Esophagus muscularis mucosa (tissue), 4 donors: Measurements from ENCODE around the gene TRAF3. TPM values are rescaled to one million over a fixed set of nuclear protein-coding genes. Genes with fewer than 3 reads are reported as not detected.

Experiments used
- DNase-seq: peaks from one replicate; pipeline ENCODE4 v3.0.0-alpha.2; 2017; ENCODE audit errors: extremely low spot score
- H3K27ac ChIP-seq, 4 donors: fragments of 200-600 bp; sonication (generic); replicated peaks in 1 of 4; 1 replicate in 3 of 4; 2 replicates in 1 of 4; pipeline ENCODE4 v1.5.1; 2016 to 2019; ENCODE audit warnings: mild to moderate bottlenecking in 1 of 4
- H3K27me3 ChIP-seq, 4 donors: fragments of 200-600 bp; sonication (generic); one replicate each; pipeline versions ENCODE4 v1.5.1 to v1.6.0; 2016 to 2019
- H3K36me3 ChIP-seq, 4 donors: fragments of 200-600 bp; sonication (generic); one replicate each; pipeline ENCODE4 v1.5.1; 2016 to 2019
- H3K4me1 ChIP-seq, 4 donors: fragments of 200-600 bp; sonication (generic); one replicate each; pipeline ENCODE4 v1.5.1; 2016 to 2019
- H3K4me3 ChIP-seq, 4 donors: fragments of 200-600 bp; sonication (generic); 1 replicate in 2 of 4; 2 replicates in 2 of 4; pipeline ENCODE4 v1.5.1; 2016 to 2019; ENCODE audit warnings: mild to moderate bottlenecking in 4 of 4, moderate library complexity in 1 of 4
- H3K9me3 ChIP-seq, 4 donors: fragments of 200-600 bp; sonication (generic); 1 replicate in 3 of 4; 2 replicates in 1 of 4; pipeline ENCODE4 v1.5.1; 2016 to 2019
- EP300 ChIP-seq: sonication (generic); formaldehyde crosslinking; IDR thresholded peaks from one replicate; pipeline ENCODE4 v1.6.1; 2017; ENCODE audit warnings: antibody characterized with exemption
- POLR2A ChIP-seq: fragments of 450-650 bp; IDR thresholded peaks from one replicate; pipeline ENCODE4 v1.6.1; 2017; ENCODE audit warnings: antibody characterized with exemption, moderate library complexity, mild to moderate bottlenecking, low read depth
- POLR2AphosphoS5 ChIP-seq, 2 donors: sonication (generic); formaldehyde crosslinking; IDR thresholded peaks; one replicate each; pipeline ENCODE4 v1.6.1; 2017; ENCODE audit warnings: antibody characterized with exemption in 2 of 2
- WGBS: methylation state at CpG from one replicate; pipeline ENCODE4 v1.1.5; 2018; 5-methylcytosine and 5-hydroxymethylcytosine counted together
- intact Hi-C: fragments of 100-400 bp; cut with DNase I; formaldehyde crosslinking; loops from one replicate; pipeline ENCODE4 v1.15.1; 2023
- total RNA-seq, 4 donors: library from RNA; depleted of rRNA; stranded (reverse); fragments of >200 nt; gene quantifications; one replicate each; pipeline versions ENCODE4 v1.1.0 to v1.2.1, GENCODE V29; 2016
- TF ChIP-seq, protein P1 (sequence below), 3 experiments: fragments of 200-600 bp in 2 of 3; fragments of 450-650 bp in 1 of 3; sonication (generic) in 2 of 3; IDR thresholded peaks; one replicate each; pipeline ENCODE4 v1.5.1; 2017 to 2019; ENCODE audit warnings: antibody characterized with exemption in 3 of 3, mild to moderate bottlenecking in 2 of 3, moderate library complexity in 1 of 3

TRAF3 gene
- total RNA-seq, 4 donors from 2014 or later = 9.6 to 19.1 (median 17.5) TPM

DNA sequence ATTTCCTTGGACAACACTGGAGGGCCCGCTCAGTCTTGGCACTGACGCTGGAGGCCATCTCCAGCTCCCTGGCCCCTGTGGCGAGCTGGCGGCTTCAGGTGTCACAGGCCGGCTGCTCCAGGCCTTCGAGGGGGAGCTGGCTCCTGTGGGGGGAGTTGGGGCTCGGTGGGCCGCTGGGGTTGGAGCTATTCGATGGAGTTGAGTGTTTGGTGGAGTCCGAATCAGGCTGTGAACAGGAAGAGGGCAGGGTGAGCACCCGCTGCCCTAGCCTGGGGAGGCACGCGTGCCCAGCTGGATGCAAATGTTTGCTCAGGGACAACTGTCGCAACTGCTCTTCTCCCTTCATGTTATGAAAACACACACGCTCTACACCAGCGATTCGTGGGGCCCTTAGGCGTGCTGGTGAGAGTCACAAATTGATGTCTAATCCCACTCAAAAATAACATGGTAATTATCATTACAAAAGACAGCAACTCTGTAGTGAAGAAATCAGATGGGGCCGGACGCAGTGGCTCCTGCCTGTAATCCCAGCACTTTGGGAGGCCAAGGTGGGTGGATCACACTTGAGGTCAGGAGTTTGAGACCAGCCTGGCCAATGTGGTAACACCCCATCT lies 156.5 kb downstream of the TRAF3 start:
- no peaks in the 10 kb centered on the region for H3K9me3 ChIP-seq
- WGBS = 92% methylated on average over 20 of the region's 20 CpGs
- TF ChIP-seq POLR2AphosphoS5 (IDR thresholded peaks at IDR 0.05) = no peak
- TF ChIP-seq, protein P1, sequence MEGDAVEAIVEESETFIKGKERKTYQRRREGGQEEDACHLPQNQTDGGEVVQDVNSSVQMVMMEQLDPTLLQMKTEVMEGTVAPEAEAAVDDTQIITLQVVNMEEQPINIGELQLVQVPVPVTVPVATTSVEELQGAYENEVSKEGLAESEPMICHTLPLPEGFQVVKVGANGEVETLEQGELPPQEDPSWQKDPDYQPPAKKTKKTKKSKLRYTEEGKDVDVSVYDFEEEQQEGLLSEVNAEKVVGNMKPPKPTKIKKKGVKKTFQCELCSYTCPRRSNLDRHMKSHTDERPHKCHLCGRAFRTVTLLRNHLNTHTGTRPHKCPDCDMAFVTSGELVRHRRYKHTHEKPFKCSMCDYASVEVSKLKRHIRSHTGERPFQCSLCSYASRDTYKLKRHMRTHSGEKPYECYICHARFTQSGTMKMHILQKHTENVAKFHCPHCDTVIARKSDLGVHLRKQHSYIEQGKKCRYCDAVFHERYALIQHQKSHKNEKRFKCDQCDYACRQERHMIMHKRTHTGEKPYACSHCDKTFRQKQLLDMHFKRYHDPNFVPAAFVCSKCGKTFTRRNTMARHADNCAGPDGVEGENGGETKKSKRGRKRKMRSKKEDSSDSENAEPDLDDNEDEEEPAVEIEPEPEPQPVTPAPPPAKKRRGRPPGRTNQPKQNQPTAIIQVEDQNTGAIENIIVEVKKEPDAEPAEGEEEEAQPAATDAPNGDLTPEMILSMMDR (IDR thresholded peaks at IDR 0.05) = no peak
- no peak for TF ChIP-seq EP300
- TF ChIP-seq POLR2A = no peak
- intact Hi-C loops = no loop called here
- no peak overlapping the region for H3K4me3 ChIP-seq
- peaks cover 17 to 25% (median 22%) of the 10 kb centered on the region in 4 donors for H3K4me1 ChIP-seq
- H3K36me3 ChIP-seq = peaks cover 27 to 58% (median 50%) of the 10 kb centered on the region in 4 donors
- no peak for DNase-seq
- no peak overlapping the region for H3K27ac ChIP-seq
- H3K27me3 ChIP-seq = peaks cover 16 to 26% (median 22%) of the 10 kb centered on the region in 4 donors

DNA sequence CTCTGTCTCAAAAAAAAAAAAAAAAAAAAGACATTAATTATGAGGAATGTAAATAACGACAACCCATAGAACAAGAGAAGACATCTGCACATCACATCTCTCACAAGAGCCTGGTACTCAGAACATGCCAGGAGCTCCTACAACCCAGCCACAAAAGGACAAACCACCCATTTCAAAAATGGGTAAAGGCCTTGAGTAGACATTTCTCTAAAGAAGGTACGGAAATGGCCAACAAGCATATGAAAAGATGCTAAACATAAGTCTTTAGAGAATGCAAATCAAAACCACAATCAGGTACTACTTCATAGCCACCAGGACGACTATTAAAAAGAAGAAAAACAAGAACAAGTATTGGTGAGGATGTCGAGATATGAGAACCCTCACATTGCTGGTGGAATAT lies 158.5 kb downstream of the TRAF3 start:
- TF ChIP-seq EP300 = no peak
- TF ChIP-seq POLR2AphosphoS5 (IDR thresholded peaks at IDR 0.05) = no peak
- TF ChIP-seq POLR2A = no peak
- TF ChIP-seq, protein P1 (IDR thresholded peaks at IDR 0.05) = no peak
- Histone ChIP-seq H3K4me1 (peaks cover 0 to 15% (median 11%) of the 10 kb centered on the region in 4 donors), H3K27me3 (peaks cover 0 to 5% (median 2%) of the 10 kb centered on the region in 4 donors), H3K27ac (no peak overlapping the region), H3K9me3 (no peaks in the 10 kb centered on the region), H3K4me3 (no peak overlapping the region), H3K36me3 (peaks cover 34 to 76% (median 67%) of the 10 kb centered on the region in 4 donors)
- no peak for DNase-seq
- intact Hi-C loops = no loop called here
- WGBS = 96% methylated on average over 4 of the region's 4 CpGs

DNA sequence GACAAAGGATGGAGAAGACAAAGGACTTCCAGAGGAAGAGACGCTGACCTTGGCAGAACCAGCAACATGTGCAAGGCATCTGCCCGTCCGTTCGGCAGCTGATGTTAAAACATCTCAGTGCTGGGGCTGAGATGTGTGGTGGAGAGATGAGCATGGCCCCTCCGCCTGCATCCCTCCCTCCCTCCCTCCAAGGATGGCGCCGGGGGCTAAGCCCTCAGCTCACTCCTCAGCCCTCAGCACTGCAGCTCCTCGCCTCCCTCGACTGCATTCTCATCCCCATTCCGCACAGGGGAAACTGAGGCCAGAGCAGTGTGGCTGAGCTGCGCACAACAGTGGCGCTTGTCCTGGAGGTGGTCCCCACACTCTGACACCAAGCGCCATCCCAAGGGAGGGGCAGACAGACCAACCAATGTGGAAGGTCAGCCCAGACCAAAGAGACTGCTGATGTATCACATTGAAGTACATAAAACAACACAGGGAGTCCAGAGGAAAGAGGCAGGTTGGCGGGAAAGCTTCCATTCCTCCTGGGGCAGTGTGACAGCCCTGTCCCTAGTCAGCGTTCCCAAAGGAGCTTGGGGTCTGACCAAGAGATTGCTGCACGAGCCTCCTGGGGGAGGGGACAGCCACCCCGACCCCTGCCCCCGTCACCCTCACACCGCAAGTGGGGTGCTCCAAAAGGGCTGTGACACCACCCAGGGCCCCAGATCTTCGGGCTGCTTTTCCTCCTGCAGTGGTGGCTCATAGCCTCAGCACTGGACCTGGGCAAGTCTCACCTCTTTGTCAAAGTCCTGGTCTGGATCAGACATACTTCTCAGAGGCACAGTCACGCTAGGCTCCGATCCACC lies 160.3 kb downstream of the TRAF3 start:
- peaks cover 41 to 82% (median 77%) of the 10 kb centered on the region in 4 donors for H3K36me3 ChIP-seq
- no peak overlapping the region for H3K4me3 ChIP-seq
- intact Hi-C loops = no loop called here
- TF ChIP-seq POLR2AphosphoS5 (IDR thresholded peaks at IDR 0.05) (no peak), POLR2A (no peak), EP300 (no peak)
- TF ChIP-seq, protein P1 (IDR thresholded peaks at IDR 0.05) = no peak
- H3K27ac ChIP-seq = no peak overlapping the region
- no peak for DNase-seq
- peaks cover 0 to 22% (median 17%) of the 10 kb centered on the region in 4 donors for H3K4me1 ChIP-seq
- no peaks in the 10 kb centered on the region for H3K27me3 ChIP-seq
- 96% methylated on average over 19 of the region's 22 CpGs for WGBS
- H3K9me3 ChIP-seq = no peaks in the 10 kb centered on the region

DNA sequence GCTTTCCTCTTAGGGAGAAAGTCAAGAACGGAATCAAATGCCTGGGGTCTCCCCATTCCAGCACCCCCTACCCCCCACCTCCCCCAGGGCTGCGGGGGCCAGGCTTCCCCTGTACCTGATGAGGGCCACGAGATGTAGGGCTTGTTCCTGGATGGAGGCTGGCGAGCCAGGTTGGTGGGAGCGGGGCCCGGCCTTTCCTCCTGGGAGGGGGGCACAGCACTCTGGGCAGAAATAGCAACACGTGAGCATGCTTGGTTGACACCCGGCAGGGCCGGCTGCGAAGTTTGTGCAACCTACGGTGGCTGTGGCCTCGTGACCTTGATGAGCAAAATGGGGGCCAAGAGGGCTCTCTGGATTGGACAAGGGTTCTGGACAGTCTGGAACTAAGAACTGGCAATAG lies 160.9 kb downstream of the TRAF3 start:
- Histone ChIP-seq H3K27ac (no peak overlapping the region), H3K27me3 (no peaks in the 10 kb centered on the region), H3K36me3 (peaks cover 43 to 82% (median 78%) of the 10 kb centered on the region in 4 donors), H3K9me3 (no peaks in the 10 kb centered on the region), H3K4me1 (peaks cover 0 to 22% (median 17%) of the 10 kb centered on the region in 4 donors), H3K4me3 (no peak overlapping the region)
- 95% methylated on average over 7 of the region's 12 CpGs for WGBS
- intact Hi-C loops = no loop called here
- DNase-seq = no peak
- TF ChIP-seq EP300 = no peak
- no peak for TF ChIP-seq POLR2A

DNA sequence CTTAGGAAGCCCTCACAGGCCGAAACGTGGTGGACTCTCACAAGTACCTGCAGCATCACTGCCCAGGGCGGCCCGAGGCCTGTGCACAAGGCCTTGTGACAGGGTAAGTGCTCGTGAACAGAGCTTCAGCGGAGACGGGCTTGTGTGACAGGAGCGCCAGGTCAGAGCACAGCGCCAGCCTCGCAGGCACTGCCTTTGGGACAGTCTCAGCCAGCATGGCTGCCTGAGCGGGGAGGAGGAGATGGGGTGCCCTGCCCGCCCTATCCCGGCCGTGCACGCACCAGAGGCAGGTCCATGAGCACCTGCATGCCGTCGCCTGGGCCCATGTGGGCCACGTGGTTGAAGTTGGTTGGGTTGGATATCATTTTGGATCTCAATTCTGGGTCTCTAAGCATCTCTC lies 162.1 kb downstream of the TRAF3 start:
- no peak for TF ChIP-seq POLR2AphosphoS5 (IDR thresholded peaks at IDR 0.05)
- peaks cover 50 to 82% (median 79%) of the 10 kb centered on the region in 4 donors for H3K36me3 ChIP-seq
- no peak for DNase-seq
- H3K27ac ChIP-seq = no peak overlapping the region
- H3K4me3 ChIP-seq = no peak overlapping the region
- peaks cover 0 to 22% (median 17%) of the 10 kb centered on the region in 4 donors for H3K4me1 ChIP-seq
- H3K9me3 ChIP-seq = no peaks in the 10 kb centered on the region
- intact Hi-C loops = no loop called here
- WGBS = 91% methylated on average over 5 of the region's 18 CpGs
- no peaks in the 10 kb centered on the region for H3K27me3 ChIP-seq
